Endothelial cell (in vitro differentiated cells): ENCODE measurements around the gene RAB34. TPM values are rescaled to one million over a fixed set of nuclear protein-coding genes. Genes with fewer than 3 reads are reported as not detected.

ENCODE experiments used
- DNase-seq: peaks from one replicate; pipeline ENCODE4 v3.0.0; 2021; ENCODE audit warnings: low spot score
- H3K27ac Mint-ChIP-seq: one replicate; pipeline ENCODE4 v1.8.0; 2021; ENCODE audit warnings: mixed read lengths, inconsistent platforms; ENCODE audit not compliant: unreplicated experiment
- H3K27me3 Mint-ChIP-seq: one replicate; pipeline ENCODE4 v1.8.0; 2021; ENCODE audit warnings: mild to moderate bottlenecking, moderate library complexity, mixed read lengths, inconsistent platforms; ENCODE audit not compliant: unreplicated experiment
- H3K36me3 Mint-ChIP-seq: one replicate; pipeline ENCODE4 v1.8.0; 2021; ENCODE audit warnings: mild to moderate bottlenecking, low read depth, mixed read lengths, inconsistent platforms; ENCODE audit not compliant: unreplicated experiment
- H3K4me1 Mint-ChIP-seq: one replicate; pipeline ENCODE4 v1.8.0; 2021; ENCODE audit warnings: mild to moderate bottlenecking, mixed read lengths, inconsistent platforms; ENCODE audit not compliant: unreplicated experiment
- H3K4me3 Mint-ChIP-seq: one replicate; pipeline ENCODE4 v1.8.0; 2021; ENCODE audit warnings: mild to moderate bottlenecking, mixed read lengths, inconsistent platforms; ENCODE audit not compliant: unreplicated experiment
- H3K9me3 Mint-ChIP-seq: one replicate; pipeline ENCODE4 v1.8.0; 2021; ENCODE audit warnings: mixed read lengths, inconsistent platforms; ENCODE audit not compliant: unreplicated experiment
- total RNA-seq: library from RNA; stranded (reverse); fragmentation: NEBNext Ultra II Directional; extraction: Animal tissue kit (Norgen Biotek cat#: 25700); gene quantifications from one replicate; pipeline ENCODE4 v1.2.1, GENCODE V29; 2021; ENCODE audit not compliant: unreplicated experiment
- TF ChIP-seq, protein P1 (sequence below): fragments of 200-600 bp; sonication (generic); IDR thresholded peaks from one replicate; pipeline ENCODE4 v1.5.0; 2021; ENCODE audit warnings: antibody characterized with exemption; ENCODE audit not compliant: unreplicated experiment

The RAB34 gene
- total RNA-seq, 1 donor from 2014 or later: 72.0 TPM

DNA sequence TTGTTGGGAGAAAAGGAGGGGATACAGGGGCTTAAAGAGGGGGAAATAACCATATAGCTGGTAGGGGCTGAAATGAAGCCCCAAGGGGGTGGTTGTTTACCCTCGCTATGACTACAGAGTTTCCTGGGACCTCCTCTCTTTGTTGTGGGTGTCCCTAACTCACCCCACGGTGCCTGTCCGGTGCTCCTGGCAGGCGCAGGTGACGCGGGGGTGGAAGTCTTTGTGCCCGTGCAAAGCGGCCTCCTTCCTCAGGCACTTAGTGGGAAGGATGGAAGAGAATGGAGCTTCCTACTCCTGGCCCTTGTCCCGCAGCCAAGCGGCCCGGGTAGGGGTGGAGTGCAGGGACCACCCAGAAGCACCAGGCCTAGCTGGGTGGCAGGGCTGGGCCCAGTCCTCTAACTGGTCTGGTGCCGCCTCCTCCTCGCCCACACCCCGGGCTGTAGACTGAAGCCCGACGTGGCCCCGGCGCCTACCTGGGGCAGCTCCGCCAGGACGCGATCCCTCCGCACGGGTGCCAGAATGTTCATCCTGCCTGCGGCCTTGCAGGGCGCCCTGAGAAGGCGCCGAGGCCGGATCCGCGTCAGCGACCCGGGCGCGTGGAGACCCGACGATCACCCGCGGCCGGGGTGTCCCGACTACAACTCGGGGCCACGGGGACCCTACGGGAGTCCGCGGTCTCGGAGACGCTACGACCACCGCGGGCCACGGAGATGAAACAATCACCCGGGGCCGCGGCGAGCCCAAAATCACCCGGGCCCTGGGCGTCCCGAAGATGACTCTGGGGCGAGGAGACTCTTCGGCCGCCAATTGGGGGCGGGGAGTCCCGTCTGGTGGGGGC, 709 bp downstream of the RAB34 start:
- Mint-ChIP-seq H3K4me1 (peaks cover 35% of the 10 kb centered on the region), H3K27me3 (peaks cover 29% of the 10 kb centered on the region), H3K9me3 (no peaks in the 10 kb centered on the region), H3K27ac (no peak overlapping the region), H3K36me3 (peaks cover 30% of the 10 kb centered on the region), H3K4me3 (peak overlapping the region; percentile 85)
- DNase-seq: peak; percentile 44
- TF ChIP-seq, protein P1, sequence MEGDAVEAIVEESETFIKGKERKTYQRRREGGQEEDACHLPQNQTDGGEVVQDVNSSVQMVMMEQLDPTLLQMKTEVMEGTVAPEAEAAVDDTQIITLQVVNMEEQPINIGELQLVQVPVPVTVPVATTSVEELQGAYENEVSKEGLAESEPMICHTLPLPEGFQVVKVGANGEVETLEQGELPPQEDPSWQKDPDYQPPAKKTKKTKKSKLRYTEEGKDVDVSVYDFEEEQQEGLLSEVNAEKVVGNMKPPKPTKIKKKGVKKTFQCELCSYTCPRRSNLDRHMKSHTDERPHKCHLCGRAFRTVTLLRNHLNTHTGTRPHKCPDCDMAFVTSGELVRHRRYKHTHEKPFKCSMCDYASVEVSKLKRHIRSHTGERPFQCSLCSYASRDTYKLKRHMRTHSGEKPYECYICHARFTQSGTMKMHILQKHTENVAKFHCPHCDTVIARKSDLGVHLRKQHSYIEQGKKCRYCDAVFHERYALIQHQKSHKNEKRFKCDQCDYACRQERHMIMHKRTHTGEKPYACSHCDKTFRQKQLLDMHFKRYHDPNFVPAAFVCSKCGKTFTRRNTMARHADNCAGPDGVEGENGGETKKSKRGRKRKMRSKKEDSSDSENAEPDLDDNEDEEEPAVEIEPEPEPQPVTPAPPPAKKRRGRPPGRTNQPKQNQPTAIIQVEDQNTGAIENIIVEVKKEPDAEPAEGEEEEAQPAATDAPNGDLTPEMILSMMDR: no peak

GRCh38 chr17:28715217-28715616, 2.5 kb downstream of the RAB34 start:
- Mint-ChIP-seq H3K27ac (no peak overlapping the region), H3K4me1 (peaks cover 27% of the 10 kb centered on the region), H3K36me3 (peaks cover 18% of the 10 kb centered on the region), H3K9me3 (no peaks in the 10 kb centered on the region), H3K4me3 (no peak overlapping the region), H3K27me3 (peaks cover 30% of the 10 kb centered on the region)
- TF ChIP-seq, protein P1: no peak
- no peak for DNase-seq

- Mint-ChIP-seq H3K36me3 (peaks cover 13% of the 10 kb centered on the region), H3K27ac (no peak overlapping the region), H3K9me3 (no peaks in the 10 kb centered on the region), H3K27me3 (peaks cover 23% of the 10 kb centered on the region), H3K4me3 (peak overlapping the region; percentile 81), H3K4me1 (peaks cover 20% of the 10 kb centered on the region)
- no peak for DNase-seq
- TF ChIP-seq, protein P1: no peak
Observed at GRCh38 chr17:28714281-28714680, 3.4 kb downstream of the RAB34 start.

DNA sequence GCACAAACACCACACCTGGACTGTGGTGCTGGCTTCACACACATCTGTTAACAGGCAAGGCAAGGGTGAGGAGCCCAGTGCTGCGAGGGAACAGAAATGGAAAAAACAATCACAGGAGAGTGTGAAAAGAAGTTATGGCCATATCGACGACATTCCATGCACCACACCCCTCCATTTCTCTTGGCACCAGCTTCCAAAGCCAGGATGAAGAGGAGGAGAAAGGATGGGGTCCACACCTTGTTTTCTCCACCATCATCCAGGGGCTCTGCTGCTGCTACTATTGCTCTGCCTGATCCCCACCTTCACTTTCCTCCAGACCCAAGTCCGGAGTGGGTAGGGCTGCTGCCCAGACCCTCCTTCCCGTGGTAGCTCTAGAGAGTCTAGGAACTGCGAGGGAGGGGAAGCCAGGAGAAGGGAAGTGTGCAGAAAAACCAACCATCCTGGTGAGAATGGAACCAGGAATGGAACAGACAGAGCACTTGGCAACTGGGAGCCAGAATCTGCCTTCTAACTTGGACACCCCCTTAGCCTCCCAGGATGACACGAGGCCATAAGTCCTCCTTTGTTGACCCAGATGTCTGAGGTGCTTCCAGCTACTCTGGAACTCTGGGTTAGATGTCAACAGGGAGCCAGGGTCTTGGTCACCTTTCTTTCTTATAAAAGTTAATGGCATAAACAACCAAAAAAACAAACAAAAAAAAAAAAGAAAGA, 4.8 kb downstream of the RAB34 start:
- peaks cover 18% of the 10 kb centered on the region for H3K36me3 Mint-ChIP-seq
- H3K27me3 Mint-ChIP-seq: peaks cover 22% of the 10 kb centered on the region
- peak overlapping the region; percentile 11 for H3K27ac Mint-ChIP-seq
- TF ChIP-seq, protein P1: no peak
- H3K4me1 Mint-ChIP-seq: peaks cover 11% of the 10 kb centered on the region
- H3K9me3 Mint-ChIP-seq: no peaks in the 10 kb centered on the region
- DNase-seq: no peak
- peak overlapping the region; percentile 80 for H3K4me3 Mint-ChIP-seq
